HepG2 (cell line): ENCODE data around the gene TROAP. TPM values are rescaled to one million over a fixed set of nuclear protein-coding genes. Genes with fewer than 3 reads are reported as not detected.
A peak's percentile ranks its signal among the peaks of the same experiment; 100 is the strongest.

Source experiments
- GABPA ChIP-seq, 2 experiments: IDR thresholded peaks; 2 replicates each; pipeline ENCODE4 v1.6.1; 2011 to 2016; ENCODE audit warnings: low read depth in 2 of 2, low read length in 1 of 2, missing biosample characterization in 1 of 2, missing genetic modification characterization in 1 of 2
- GATAD1 ChIP-seq: IDR thresholded peaks from 2 replicates; pipeline ENCODE4 v1.6.1; 2016; ENCODE audit warnings: missing genetic modification reagents, missing compliant biosample characterization
- HDAC2 ChIP-seq: sonication (generic); formaldehyde crosslinking; IDR thresholded peaks from 2 replicates; pipeline ENCODE4 v1.4.0; 2020; ENCODE audit warnings: missing genetic modification reagents
- IKZF4 ChIP-seq: sonication (generic); formaldehyde crosslinking; IDR thresholded peaks from 2 replicates; pipeline ENCODE4 v1.5.1; 2020; ENCODE audit warnings: borderline replicate concordance, mild to moderate bottlenecking, low read depth, missing genetic modification reagents; ENCODE audit errors: not compliant biosample characterization
- KDM1A ChIP-seq: IDR thresholded peaks from 2 replicates; pipeline ENCODE4 v1.6.1; 2016; ENCODE audit warnings: missing compliant biosample characterization
- KDM5B ChIP-seq: sonication (generic); formaldehyde crosslinking; IDR thresholded peaks from 2 replicates; pipeline ENCODE4 v1.4.0; 2020; ENCODE audit warnings: missing genetic modification reagents, mild to moderate bottlenecking, borderline replicate concordance
- MTA1 ChIP-seq: sonication (generic); formaldehyde crosslinking; IDR thresholded peaks from 2 replicates; pipeline ENCODE4 v1.4.0; 2020; ENCODE audit warnings: missing genetic modification reagents, mild to moderate bottlenecking, borderline replicate concordance
- MXI1 ChIP-seq: IDR thresholded peaks from 3 replicates; pipeline ENCODE4 v1.6.1; 2012; ENCODE audit warnings: low read depth, low read length, inconsistent platforms, borderline replicate concordance
- SOX13 ChIP-seq, 3 experiments: fragments of 450-650 bp in 1 of 3; sonication (generic) in 1 of 3; formaldehyde crosslinking in 1 of 3; IDR thresholded peaks in 2 of 3; conservative IDR thresholded peaks in 1 of 3; 2 replicates each; pipeline versions ENCODE4 v1.5.0 to v1.6.1; 2016 to 2020; ENCODE audit warnings: antibody characterized with exemption in 1 of 3, mild to moderate bottlenecking in 1 of 3, missing compliant biosample characterization in 1 of 3, missing genetic modification reagents in 1 of 3, moderate library complexity in 1 of 3
- TBL1XR1 ChIP-seq: fragments of 150-350 bp; IDR thresholded peaks from 2 replicates; pipeline ENCODE4 v1.6.1; 2014; ENCODE audit warnings: borderline replicate concordance, low read length; ENCODE audit not compliant: partially characterized antibody
- TFDP1 ChIP-seq: IDR thresholded peaks from 2 replicates; pipeline ENCODE4 v1.6.1; 2016; ENCODE audit warnings: missing compliant biosample characterization, missing genetic modification reagents, borderline replicate concordance
- YY1 ChIP-seq: IDR thresholded peaks from 2 replicates; pipeline ENCODE4 v1.6.1; 2011; ENCODE audit warnings: low read length, low read depth, moderate library complexity, mild to moderate bottlenecking; ENCODE audit not compliant: insufficient read depth, insufficient replicate concordance
- ZBTB20 ChIP-seq: sonication (generic); formaldehyde crosslinking; IDR thresholded peaks from 2 replicates; pipeline ENCODE4 v1.8.1; 2023; ENCODE audit warnings: missing genetic modification reagents, low read depth, mild to moderate bottlenecking, borderline replicate concordance
- ZC3H4 ChIP-seq: sonication (generic); formaldehyde crosslinking; IDR thresholded peaks from 2 replicates; pipeline ENCODE4 v1.4.0; 2020; ENCODE audit warnings: missing genetic modification reagents, borderline replicate concordance
- ZFY ChIP-seq: sonication (generic); formaldehyde crosslinking; IDR thresholded peaks from 2 replicates; pipeline ENCODE4 v1.4.0; 2020; ENCODE audit warnings: missing genetic modification reagents
- ZNF441 ChIP-seq: sonication (generic); formaldehyde crosslinking; IDR thresholded peaks from 2 replicates; pipeline ENCODE4 v1.7.0; 2021; ENCODE audit warnings: missing genetic modification reagents, borderline replicate concordance
- ZNF672 ChIP-seq: sonication (generic); formaldehyde crosslinking; IDR thresholded peaks from 2 replicates; pipeline ENCODE4 v1.8.1; 2022; ENCODE audit warnings: missing genetic modification reagents
- ZNF770 ChIP-seq: sonication (generic); formaldehyde crosslinking; IDR thresholded peaks from 2 replicates; pipeline ENCODE4 v1.5.0; 2020; ENCODE audit warnings: mild to moderate bottlenecking, missing genetic modification reagents
- polyA plus RNA-seq, 8 experiments: library from polyadenylated mRNA; depleted of rRNA in 3 of 8; stranded (reverse) in 7 of 8; unstranded in 1 of 8; fragments of >200 nt; fragmentation: Illumina TruSeq in 4 of 8; extraction: Trizol in 4 of 8; gene quantifications; 2 replicates each; pipeline versions ENCODE4 v1.2.1 to v1.2.3, GENCODE V29; 2011 to 2016; ENCODE audit warnings: low read depth in 4 of 8, missing spikeins in 1 of 8, mixed read lengths in 1 of 8; ENCODE audit not compliant: insufficient read depth in 1 of 8
- total RNA-seq, 5 experiments: library from RNA; depleted of rRNA; stranded (reverse); fragments of >200 nt; fragmentation: Illumina TruSeq; extraction: Trizol; gene quantifications; 2 replicates each; pipeline ENCODE4 v1.2.3, GENCODE V29; 2016; ENCODE audit warnings: low read depth in 1 of 5
- TF ChIP-seq, protein P1 (sequence below): sonication (generic); formaldehyde crosslinking; IDR thresholded peaks from 2 replicates; pipeline ENCODE4 v1.8.1; 2023; ENCODE audit warnings: mild to moderate bottlenecking, moderate library complexity, missing genetic modification reagents
- TF ChIP-seq, protein P2 (sequence below): sonication (generic); formaldehyde crosslinking; IDR thresholded peaks from 2 replicates; pipeline ENCODE4 v1.4.0; 2020; ENCODE audit warnings: missing genetic modification reagents

Gene TROAP
- total and polyA plus RNA-seq, 2 of the 13 experiments (the other 11 are each of a cell fraction or from before 2014, with no cell fraction given), result 22.5 to 30.9 TPM

DNA sequence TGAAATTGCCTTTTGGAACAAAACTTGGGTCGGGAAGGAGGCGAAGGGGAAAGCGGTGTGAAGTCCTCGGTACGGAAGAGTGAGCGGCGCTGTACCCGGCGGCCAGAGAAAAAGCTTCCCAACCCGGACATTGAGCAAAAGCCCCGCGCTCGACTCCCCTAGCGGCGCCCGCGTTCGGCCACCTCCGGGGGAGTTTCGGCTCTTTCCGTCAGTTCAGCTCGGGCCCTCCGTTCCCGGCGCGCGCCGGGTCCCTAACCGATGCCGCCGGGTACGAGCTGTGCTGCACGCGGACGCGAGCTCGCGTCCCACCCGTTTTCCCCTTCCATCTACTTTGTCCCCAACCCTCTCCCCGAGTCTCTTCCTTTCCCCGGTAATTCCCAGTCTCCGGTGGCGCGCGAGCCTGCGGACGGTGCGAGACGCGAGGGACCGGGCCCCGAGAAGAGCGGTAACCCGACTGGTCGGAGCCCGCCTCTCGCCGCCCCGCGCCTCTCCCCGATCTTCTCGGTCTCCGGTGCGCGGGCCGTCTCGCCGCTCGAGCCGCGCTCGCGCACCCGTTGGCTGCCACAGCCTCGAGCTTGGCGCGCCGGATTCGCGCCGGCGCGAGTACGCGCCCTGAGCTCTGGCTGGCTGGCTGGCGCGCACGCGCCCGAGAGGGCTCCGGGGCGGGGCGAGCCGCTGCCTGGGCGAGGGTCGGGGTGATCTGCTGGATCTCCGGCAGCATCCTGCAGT, 43.8 kb downstream of the TROAP start (continued):
- TF ChIP-seq SOX13 (IDR thresholded peaks at IDR 0.05), result no peak
- TF ChIP-seq SOX13 (CRISPR knock-in tag; conservative IDR thresholded peaks at IDR 0.05 in 1 of 2, IDR thresholded peaks at IDR 0.05 in 1 of 2), result no peak; a peak in 2 of 4 replicates
- no peak for TF ChIP-seq ZBTB20 (CRISPR knock-in tag)
- TF ChIP-seq, protein P1, sequence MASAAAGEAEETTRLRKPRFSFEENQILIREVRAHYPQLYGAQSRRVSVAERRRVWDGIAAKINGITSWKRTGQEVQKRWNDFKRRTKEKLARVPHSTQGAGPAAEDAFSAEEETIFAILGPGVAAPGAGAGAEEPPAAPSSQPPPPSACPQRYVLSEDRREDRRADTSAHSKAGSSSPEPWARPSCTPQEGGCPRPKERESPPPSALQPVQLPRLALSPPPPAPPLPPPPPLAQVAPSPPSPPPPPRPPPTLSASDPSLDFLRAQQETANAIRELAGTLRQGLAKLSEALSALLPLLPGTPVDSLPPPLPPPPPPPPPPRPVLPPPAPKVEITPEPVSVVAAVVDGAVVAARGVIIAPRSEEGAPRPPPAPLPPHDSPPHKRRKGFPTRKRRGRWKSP (CRISPR knock-in tag), result peak; percentile 61; the same call in 1 of the 2 replicates
- TF ChIP-seq IKZF4 (CRISPR knock-in tag), result peak; percentile 56
- peak; percentile 48 for TF ChIP-seq ZNF770 (CRISPR knock-in tag)
- no peak for TF ChIP-seq HDAC2 (CRISPR knock-in tag)
- TF ChIP-seq ZC3H4 (CRISPR knock-in tag), result no peak
- TF ChIP-seq, protein P2, sequence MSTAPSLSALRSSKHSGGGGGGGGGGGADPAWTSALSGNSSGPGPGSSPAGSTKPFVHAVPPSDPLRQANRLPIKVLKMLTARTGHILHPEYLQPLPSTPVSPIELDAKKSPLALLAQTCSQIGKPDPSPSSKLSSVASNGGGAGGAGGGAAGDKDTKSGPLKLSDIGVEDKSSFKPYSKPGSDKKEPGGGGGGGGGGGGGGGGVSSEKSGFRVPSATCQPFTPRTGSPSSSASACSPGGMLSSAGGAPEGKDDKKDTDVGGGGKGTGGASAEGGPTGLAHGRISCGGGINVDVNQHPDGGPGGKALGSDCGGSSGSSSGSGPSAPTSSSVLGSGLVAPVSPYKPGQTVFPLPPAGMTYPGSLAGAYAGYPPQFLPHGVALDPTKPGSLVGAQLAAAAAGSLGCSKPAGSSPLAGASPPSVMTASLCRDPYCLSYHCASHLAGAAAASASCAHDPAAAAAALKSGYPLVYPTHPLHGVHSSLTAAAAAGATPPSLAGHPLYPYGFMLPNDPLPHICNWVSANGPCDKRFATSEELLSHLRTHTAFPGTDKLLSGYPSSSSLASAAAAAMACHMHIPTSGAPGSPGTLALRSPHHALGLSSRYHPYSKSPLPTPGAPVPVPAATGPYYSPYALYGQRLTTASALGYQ (CRISPR knock-in tag), result no peak
- TF ChIP-seq ZNF672 (CRISPR knock-in tag), result no peak
- no peak for TF ChIP-seq TBL1XR1
- TF ChIP-seq ZFY (CRISPR knock-in tag), result peak; percentile 69
- TF ChIP-seq GABPA (IDR thresholded peaks at IDR 0.05; ENCODE audit: low read depth, low read length), result no peak
- peak; percentile 19; the same call in 1 of the 2 replicates for TF ChIP-seq GABPA (CRISPR knock-in tag; IDR thresholded peaks at IDR 0.05; ENCODE audit: low read depth)
- no peak for TF ChIP-seq ZNF441 (CRISPR knock-in tag)
- TF ChIP-seq MTA1, result no peak
- peak; percentile 54 for TF ChIP-seq YY1
- peak; percentile 72; the same call in 1 of the 2 replicates for TF ChIP-seq KDM5B (CRISPR knock-in tag)
- TF ChIP-seq TFDP1 (CRISPR knock-in tag), result peak; percentile 80; the same call in 1 of the 2 replicates
- TF ChIP-seq MXI1, result peak; percentile 58; the same call in 1 of the 3 replicates
- no peak for TF ChIP-seq KDM1A (CRISPR knock-in tag)
- TF ChIP-seq GATAD1, result peak; percentile 16; the same call in 1 of the 2 replicates
